GM21619 (cell line): ENCODE measurements around the gene SESN3.
"Not testable (repeated sequence)": the region's sequence is repeated elsewhere in the genome, so short reads cannot be mapped to it uniquely, and the experiment has no call there.

ENCODE experiments used
- ATAC-seq: cut with Tn5 transposase; IDR thresholded peaks from one replicate; pipeline ENCODE4 v1.9.1; 2021; ENCODE audit not compliant: unreplicated experiment

SESN3 gene

DNA sequence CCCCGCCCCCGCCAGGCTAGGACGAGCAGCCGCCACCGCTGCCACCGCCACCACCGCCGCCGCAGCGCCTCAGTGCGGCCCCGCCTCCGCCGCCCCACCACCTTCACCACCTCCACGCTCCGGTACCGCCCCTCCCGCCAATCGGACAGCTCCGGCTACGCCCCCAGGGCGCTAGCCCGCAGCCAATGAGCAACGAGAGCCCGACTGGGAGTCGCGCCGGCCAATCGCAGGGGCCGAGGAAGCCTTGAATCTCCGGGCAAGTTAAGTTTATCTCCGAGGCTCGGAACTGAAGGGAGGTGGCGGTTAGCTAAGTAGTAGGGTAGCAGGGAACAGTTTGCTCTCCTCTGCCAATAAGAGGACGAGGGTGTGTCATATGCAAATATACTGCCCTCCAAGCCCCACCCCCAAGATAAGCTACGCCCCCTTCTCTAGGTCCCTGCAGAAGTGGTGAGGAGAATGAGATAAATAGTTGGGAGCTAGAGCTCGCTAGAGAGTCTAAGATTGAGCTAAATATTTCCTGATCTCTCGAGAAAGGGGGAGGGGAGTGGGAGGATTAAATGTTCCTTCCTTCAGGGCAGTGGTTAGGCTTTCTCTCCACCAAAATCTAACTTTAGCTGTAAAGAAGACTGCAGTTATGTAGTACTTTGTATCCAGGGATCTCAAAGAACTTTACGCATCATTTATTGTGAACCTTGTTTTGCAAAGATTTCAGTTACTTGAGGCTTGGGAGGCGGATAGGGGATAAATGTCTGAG lies at the start of gene SESN3:
Gene SESN3, minus strand, starts transcription at position 76 of the 754 bp plus-strand sequence. CDS start 342 bp downstream, outside the sequence.
- peak; percentile 92 for ATAC-seq

GRCh38 chr11:95279921-95280868 lies 49.2 kb upstream of the SESN3 start:
- no peak for ATAC-seq

GRCh38 chr11:95277868-95278267 lies 46.9 kb upstream of the SESN3 start:
- no peak for ATAC-seq

- ATAC-seq: no peak
These were observed 45.1 kb upstream of the SESN3 start for GRCh38 chr11:95276139-95276538.

- not testable (repeated sequence) for ATAC-seq
These were observed 42.6 kb upstream of the SESN3 start for GRCh38 chr11:95273618-95274017.

GRCh38 chr11:95269036-95269819 lies 38.2 kb upstream of the SESN3 start:
- no peak for ATAC-seq

- no peak for ATAC-seq
These were observed 37.4 kb upstream of the SESN3 start for GRCh38 chr11:95268391-95268790.

- ATAC-seq: no peak
These were observed 36.7 kb upstream of the SESN3 start for GRCh38 chr11:95267601-95268213.

GRCh38 chr11:95266751-95267374 lies 35.9 kb upstream of the SESN3 start:
- no peak for ATAC-seq

DNA sequence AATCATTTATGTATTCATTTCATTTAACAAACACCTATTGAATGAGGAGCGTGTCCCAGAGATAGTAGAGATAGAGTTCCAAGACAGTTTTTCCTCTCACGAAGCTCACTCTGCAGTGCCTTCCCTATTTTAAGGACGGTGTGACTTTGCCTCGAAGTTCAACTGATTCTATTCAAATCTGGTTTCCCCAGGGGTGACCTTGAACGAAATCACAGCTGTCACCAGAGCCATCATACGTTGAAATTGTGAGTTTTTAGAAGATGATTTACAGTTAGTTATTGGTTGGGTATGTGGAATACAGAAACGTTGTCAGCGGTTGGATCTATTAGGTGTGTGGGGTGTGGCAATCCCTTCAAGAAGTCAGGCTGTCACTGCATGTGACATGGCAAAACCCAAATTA lies 33.9 kb upstream of the SESN3 start:
- ATAC-seq: no peak

GRCh38 chr11:95262994-95263765 lies 32.2 kb upstream of the SESN3 start:
- no peak for ATAC-seq

GRCh38 chr11:95257456-95257971 lies 26.5 kb upstream of the SESN3 start:
- ATAC-seq: no peak

DNA sequence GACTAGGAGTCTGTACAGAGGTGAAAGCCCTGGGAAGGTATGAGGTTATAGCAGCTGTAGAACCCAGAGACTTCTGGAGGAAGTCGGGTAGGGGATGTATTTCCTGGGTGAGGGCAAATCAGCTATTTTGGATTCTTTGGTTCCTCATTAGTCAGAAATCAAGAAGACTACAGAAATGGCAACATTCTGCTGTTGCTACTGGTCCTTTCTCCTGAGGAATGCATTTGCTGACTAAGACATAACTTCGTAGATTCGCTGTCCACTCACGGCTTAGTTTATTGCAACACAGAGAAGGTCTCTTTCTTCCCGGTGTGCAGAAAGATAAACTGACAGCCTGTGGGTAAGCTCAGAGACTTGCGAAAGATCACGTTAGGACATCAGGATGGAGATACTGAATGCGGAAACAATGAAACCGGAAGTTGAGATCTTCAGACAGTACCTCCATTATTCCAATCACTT lies 25.3 kb upstream of the SESN3 start:
- no peak for ATAC-seq

GRCh38 chr11:95255251-95256145 lies 24.5 kb upstream of the SESN3 start:
- ATAC-seq: no peak

DNA sequence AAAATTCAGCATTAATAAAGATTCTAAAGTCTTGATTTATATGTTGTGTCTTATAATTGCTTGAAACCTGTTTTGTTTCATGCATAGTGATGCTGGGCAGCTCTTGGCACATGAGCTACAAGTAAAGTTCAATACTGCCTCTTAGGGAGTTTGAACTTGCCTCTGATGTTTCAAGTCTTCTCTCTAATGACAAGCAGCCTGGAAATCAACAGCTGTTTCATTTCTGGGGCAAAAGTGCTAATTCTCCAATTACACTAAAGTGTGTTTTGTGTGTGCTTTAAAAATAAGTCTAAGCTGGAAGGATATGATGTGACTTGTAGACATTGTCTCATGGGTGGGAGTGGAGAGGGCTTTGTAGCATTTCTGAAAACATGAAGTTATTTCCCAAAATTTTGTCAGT lies 23.7 kb upstream of the SESN3 start:
- ATAC-seq: peak; percentile 7

- ATAC-seq: peak; percentile 99
These were observed 23.2 kb upstream of the SESN3 start for GRCh38 chr11:95254131-95254704.

GRCh38 chr11:95253141-95253540 lies 22.1 kb upstream of the SESN3 start:
- no peak for ATAC-seq

- ATAC-seq: no peak
These were observed 21.6 kb upstream of the SESN3 start for GRCh38 chr11:95252586-95252985.
